B cell (primary cell): ENCODE data around the gene CLSTN2. TPM values are rescaled to one million over a fixed set of nuclear protein-coding genes. Genes with fewer than 3 reads are reported as not detected.

ENCODE experiments used
- ATAC-seq: fragments of 200-7000 bp; cut with Tn5 transposase; one replicate; pipeline ENCODE4 v1.10.0; 2021; ENCODE audit warnings: low read depth, mild to moderate bottlenecking, moderate number of reproducible peaks, moderate library complexity
- CTCF ChIA-PET: fragments of 350-600 bp; sonication (Branson Sonifier 250); formaldehyde crosslinking; loops from one replicate; lab custom pipeline; 2021; ENCODE audit warnings: antibody characterized with exemption, inconsistent platforms; lab: Charles Lee
- POLR2A ChIA-PET: fragments of 350-600 bp; sonication (Branson Sonifier 250); formaldehyde crosslinking; loops from one replicate; lab custom pipeline; 2021; ENCODE audit warnings: antibody characterized with exemption; lab: Charles Lee
- DNase-seq: peaks from one replicate; pipeline ENCODE4 v3.0.0; 2013
- H2AFZ ChIP-seq: 2 replicates; pipeline ENCODE4 v1.6.1; 2012; ENCODE audit warnings: mild to moderate bottlenecking, low read depth, low read length; ENCODE audit not compliant: insufficient read depth, poor library complexity, severe bottlenecking
- H3K27ac ChIP-seq, 2 donors: 1 replicate in 1 of 2; 2 replicates in 1 of 2; pipeline ENCODE4 v1.5.1; 2012 to 2013; ENCODE audit warnings: low read length in 2 of 2, mild to moderate bottlenecking in 2 of 2, moderate library complexity in 1 of 2
- H3K27me3 ChIP-seq, 4 experiments: fragments of 200-600 bp in 1 of 4; sonication (generic) in 1 of 4; replicated peaks in 1 of 4; 1 replicate in 2 of 4; 2 replicates in 2 of 4; pipeline versions ENCODE4 v1.6.1 to v1.7.0; 2013 to 2016; ENCODE audit warnings: low read length in 3 of 4, mild to moderate bottlenecking in 2 of 4, mixed read lengths in 1 of 4, moderate library complexity in 1 of 4; ENCODE audit not compliant: insufficient read depth in 4 of 4, control insufficient read depth in 3 of 4; ENCODE audit errors: control extremely low read depth in 1 of 4
- H3K36me3 ChIP-seq, 2 experiments: replicated peaks in 1 of 2; 1 replicate in 1 of 2; 2 replicates in 1 of 2; pipeline versions ENCODE4 v1.6.1 to v1.7.1; 2013; ENCODE audit warnings: low read length in 1 of 2; ENCODE audit not compliant: insufficient read depth in 2 of 2, control insufficient read depth in 1 of 2; ENCODE audit errors: control extremely low read depth in 1 of 2, extremely low read depth in 1 of 2
- H3K4me1 ChIP-seq, 2 donors: fragments of 200-600 bp in 1 of 2; sonication (generic) in 1 of 2; 1 replicate in 1 of 2; 2 replicates in 1 of 2; pipeline versions ENCODE4 v1.5.1 to v1.6.1; 2013 to 2017; ENCODE audit warnings: low read length in 2 of 2; ENCODE audit not compliant: control insufficient read depth in 2 of 2, insufficient read depth in 2 of 2
- H3K4me2 ChIP-seq: replicated peaks from 2 replicates; pipeline ENCODE3; 2012; ENCODE audit warnings: mild to moderate bottlenecking, low read depth, low read length; ENCODE audit not compliant: poor library complexity, severe bottlenecking
- H3K4me3 ChIP-seq, 5 experiments: fragments of 200-600 bp in 1 of 5; sonication (generic) in 1 of 5; 1 replicate in 3 of 5; 2 replicates in 2 of 5; pipeline versions ENCODE4 v1.5.1 to v1.7.0; 2011 to 2016; ENCODE audit warnings: low read length in 4 of 5, mild to moderate bottlenecking in 4 of 5, low read depth in 2 of 5, control low read depth in 1 of 5, moderate library complexity in 1 of 5; ENCODE audit not compliant: insufficient read depth in 1 of 5; ENCODE audit errors: control extremely low read depth in 1 of 5, extremely low read depth in 1 of 5
- H3K79me2 ChIP-seq: fragments of 200-600 bp; sonication (generic); one replicate; pipeline ENCODE4 v1.6.0; 2016; ENCODE audit warnings: low read length; ENCODE audit not compliant: control insufficient read depth, insufficient read depth
- H3K9ac ChIP-seq: fragments of 200-600 bp; sonication (generic); 2 replicates; pipeline ENCODE4 v1.6.1; 2017; ENCODE audit warnings: mild to moderate bottlenecking, low read length, moderate library complexity
- H3K9me3 ChIP-seq, 3 donors: one replicate each; pipeline versions ENCODE4 v1.6.1 to v1.7.1; 2013; ENCODE audit warnings: low read length in 2 of 3; ENCODE audit not compliant: control insufficient read depth in 2 of 3, insufficient read depth in 1 of 3; ENCODE audit errors: control extremely low read depth in 1 of 3
- H4K20me1 ChIP-seq: 2 replicates; pipeline ENCODE4 v1.6.0; 2012; ENCODE audit warnings: mild to moderate bottlenecking, low read length; ENCODE audit not compliant: insufficient read depth, control insufficient read depth, poor library complexity, severe bottlenecking
- H3K27ac Mint-ChIP-seq: one replicate; pipeline ENCODE4 v1.8.0; 2021; ENCODE audit warnings: mixed read lengths
- H3K27me3 Mint-ChIP-seq: one replicate; pipeline ENCODE4 v1.8.0; 2021; ENCODE audit warnings: mixed read lengths
- H3K4me1 Mint-ChIP-seq: one replicate; pipeline ENCODE4 v1.8.0; 2021; ENCODE audit warnings: mixed read lengths
- H3K4me3 Mint-ChIP-seq: one replicate; pipeline ENCODE4 v1.8.0; 2021; ENCODE audit warnings: mixed read lengths
- H3K9me3 Mint-ChIP-seq: one replicate; pipeline ENCODE4 v1.8.0; 2022; ENCODE audit warnings: mixed read lengths; ENCODE audit not compliant: insufficient read depth
- EZH2 ChIP-seq: IDR thresholded peaks from 2 replicates; pipeline ENCODE4 v1.6.1; 2012; ENCODE audit warnings: borderline replicate concordance, low read depth, mild to moderate bottlenecking, moderate library complexity, low read length; ENCODE audit not compliant: insufficient read depth, poor library complexity, severe bottlenecking
- WGBS: methylation state at CpG from one replicate; pipeline ENCODE4 v1.1.5; 2013; ENCODE audit warnings: missing lambda C conversion rate; ENCODE audit not compliant: insufficient coverage; 5-methylcytosine and 5-hydroxymethylcytosine counted together
- intact Hi-C: fragments of 100-400 bp; cut with micrococcal nuclease; formaldehyde crosslinking; loops from one replicate; pipeline ENCODE4 v1.10.0; 2022
- polyA plus RNA-seq: library from polyadenylated mRNA; depleted of rRNA; stranded (reverse); fragments of >200 nt; gene quantifications from 2 replicates; pipeline ENCODE4 v1.2.3, GENCODE V29; 2012
- total RNA-seq, 2 donors: library from RNA; stranded (reverse); fragments of 120-200 nt in 1 of 2; gene quantifications; 1 replicate in 1 of 2; 2 replicates in 1 of 2; pipeline versions ENCODE4 v1.2.3 to v1.2.4, GENCODE V29; 2013 to 2022
- TF ChIP-seq, protein P1 (sequence below): fragments of 200-600 bp; IDR thresholded peaks from one replicate; pipeline ENCODE4 v1.8.0; 2022; ENCODE audit warnings: antibody characterized with exemption, mild to moderate bottlenecking

Gene CLSTN2
- total and polyA plus RNA-seq, 2 donors (not counting 1 experiment from before 2014, with no cell fraction given), result not detected

DNA sequence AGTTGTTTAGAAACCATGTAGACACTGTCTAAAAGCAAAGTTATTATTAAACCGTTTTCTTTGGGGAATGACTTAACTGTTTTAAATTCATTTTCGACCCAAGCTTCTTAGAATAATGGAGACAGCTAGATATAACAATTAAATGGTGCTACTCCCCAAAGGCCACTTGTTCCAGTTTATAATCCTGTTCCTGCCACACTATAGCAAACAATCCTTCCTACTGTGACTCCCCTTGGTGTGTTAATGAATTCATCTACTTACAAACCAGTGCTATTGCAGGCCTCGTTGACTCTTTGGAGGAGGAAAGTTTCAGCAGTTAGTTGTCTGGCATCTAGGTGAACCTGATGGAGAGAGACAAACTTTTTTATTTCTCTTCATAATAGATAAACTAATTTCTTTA, 25.2 kb upstream of the CLSTN2 start:
- Mint-ChIP-seq H3K27me3 (no peaks in the 10 kb centered on the region), H3K4me1 (no peaks in the 10 kb centered on the region), H3K4me3 (no peak overlapping the region), H3K9me3 (peaks cover 3% of the 10 kb centered on the region), H3K27ac (no peak overlapping the region)
- Histone ChIP-seq H2AFZ (no peak overlapping the region), H4K20me1 (no peaks in the 10 kb centered on the region), H3K9ac (no peak overlapping the region), H3K27ac (no peak overlapping the region), H3K9me3 (peaks cover 0 to 7% (median 0%) of the 10 kb centered on the region in 3 donors), H3K36me3 (no peaks in the 10 kb centered on the region), H3K79me2 (no peaks in the 10 kb centered on the region), H3K4me2 (no peak overlapping the region), H3K4me3 (no peak overlapping the region), H3K4me1 (no peaks in the 10 kb centered on the region), H3K27me3 (no peaks in the 10 kb centered on the region)
- CTCF ChIA-PET, result no interaction called here
- DNase-seq (no peak), ATAC-seq (no peak)
- TF ChIP-seq EZH2, result no peak
- TF ChIP-seq, protein P1, sequence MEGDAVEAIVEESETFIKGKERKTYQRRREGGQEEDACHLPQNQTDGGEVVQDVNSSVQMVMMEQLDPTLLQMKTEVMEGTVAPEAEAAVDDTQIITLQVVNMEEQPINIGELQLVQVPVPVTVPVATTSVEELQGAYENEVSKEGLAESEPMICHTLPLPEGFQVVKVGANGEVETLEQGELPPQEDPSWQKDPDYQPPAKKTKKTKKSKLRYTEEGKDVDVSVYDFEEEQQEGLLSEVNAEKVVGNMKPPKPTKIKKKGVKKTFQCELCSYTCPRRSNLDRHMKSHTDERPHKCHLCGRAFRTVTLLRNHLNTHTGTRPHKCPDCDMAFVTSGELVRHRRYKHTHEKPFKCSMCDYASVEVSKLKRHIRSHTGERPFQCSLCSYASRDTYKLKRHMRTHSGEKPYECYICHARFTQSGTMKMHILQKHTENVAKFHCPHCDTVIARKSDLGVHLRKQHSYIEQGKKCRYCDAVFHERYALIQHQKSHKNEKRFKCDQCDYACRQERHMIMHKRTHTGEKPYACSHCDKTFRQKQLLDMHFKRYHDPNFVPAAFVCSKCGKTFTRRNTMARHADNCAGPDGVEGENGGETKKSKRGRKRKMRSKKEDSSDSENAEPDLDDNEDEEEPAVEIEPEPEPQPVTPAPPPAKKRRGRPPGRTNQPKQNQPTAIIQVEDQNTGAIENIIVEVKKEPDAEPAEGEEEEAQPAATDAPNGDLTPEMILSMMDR, result no peak
- intact Hi-C loops, result no loop called here
- no CpG with 5 or more reads among the region's 3 CpGs for WGBS
- POLR2A ChIA-PET, result no interaction called here

DNA sequence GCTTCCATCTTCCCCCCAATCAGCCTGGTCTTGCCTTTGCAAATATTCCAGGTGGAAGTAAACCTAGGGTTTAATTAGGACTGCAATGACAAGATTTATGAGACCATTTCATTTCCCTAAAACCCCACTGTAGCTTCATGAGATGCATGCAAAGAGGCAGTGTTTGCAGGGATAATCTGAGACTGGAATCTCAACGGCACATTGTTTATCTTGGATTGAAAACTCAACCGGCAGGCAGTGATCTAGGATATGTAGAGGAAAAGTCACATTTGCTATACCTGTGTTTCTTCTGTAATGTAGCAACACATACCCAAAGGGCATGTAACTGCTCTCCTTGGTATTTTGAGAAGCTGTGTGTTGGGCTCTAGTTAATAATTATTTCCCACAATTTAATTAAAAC, 18.7 kb upstream of the CLSTN2 start:
- Histone ChIP-seq H3K36me3 (no peaks in the 10 kb centered on the region), H3K27ac (no peak overlapping the region), H2AFZ (no peak overlapping the region), H3K79me2 (no peaks in the 10 kb centered on the region), H3K4me2 (no peak overlapping the region), H3K9me3 (peaks cover 0 to 7% (median 0%) of the 10 kb centered on the region in 3 donors), H3K4me1 (no peaks in the 10 kb centered on the region), H3K4me3 (no peak overlapping the region), H3K9ac (no peak overlapping the region), H4K20me1 (no peaks in the 10 kb centered on the region), H3K27me3 (no peaks in the 10 kb centered on the region)
- no peak for DNase-seq
- H3K27me3 Mint-ChIP-seq, result no peaks in the 10 kb centered on the region
- H3K27ac Mint-ChIP-seq, result no peak overlapping the region
- no CpG with 5 or more reads among the region's 2 CpGs for WGBS
- TF ChIP-seq EZH2, result no peak
- TF ChIP-seq, protein P1, result no peak
- H3K9me3 Mint-ChIP-seq, result peaks cover 3% of the 10 kb centered on the region
- intact Hi-C loops, result no loop called here
- no peaks in the 10 kb centered on the region for H3K4me1 Mint-ChIP-seq
- POLR2A ChIA-PET, result no interaction called here
- H3K4me3 Mint-ChIP-seq, result no peak overlapping the region
- CTCF ChIA-PET, result no interaction called here
- ATAC-seq, result no peak
